Stimulated activated CD4-positive, alpha-beta T cell treated with anti-CD3 and anti-CD28 coated beads, Interleukin-12 subunit alpha, Interleukin-12 subunit beta, amount 100 ng/mL, for 24 hours (primary cell): ENCODE data around the gene ABCC1.
A peak's percentile ranks its signal among the peaks of the same experiment; 100 is the strongest.
"Not testable (repeated sequence)": the region's sequence is repeated elsewhere in the genome, so short reads cannot be mapped to it uniquely, and the experiment has no call there.

Experiments
- DNase-seq, 2 experiments: peaks; one replicate each; pipeline ENCODE4 v3.0.0-alpha.2; 2020; ENCODE audit warnings: low read depth in 2 of 2

ABCC1 gene

GRCh38 chr16:15949210-15950160 lies at the start of gene ABCC1:
Gene ABCC1 (plus strand): TSS chr16:15949616. CDS start chr16:15949752, 136 bp downstream.
- peak; percentile 30 to 41 for DNase-seq

GRCh38 chr16:15900357-15900756 lies 49.1 kb upstream of the ABCC1 start:
- no peak for DNase-seq

- no peak for DNase-seq
Measured at GRCh38 chr16:15900901-15901500, 48.4 kb upstream of the ABCC1 start.

GRCh38 chr16:15903960-15904359 lies 45.5 kb upstream of the ABCC1 start:
- DNase-seq: no peak

- DNase-seq: no peak
Measured at GRCh38 chr16:15906439-15906838, 43.0 kb upstream of the ABCC1 start.

- peak in 1 of 2 experiments; percentile 31 for DNase-seq
Measured at GRCh38 chr16:15907863-15908478, 41.4 kb upstream of the ABCC1 start.

- DNase-seq: no peak
Measured at GRCh38 chr16:15911198-15911597, 38.2 kb upstream of the ABCC1 start.

- no peak for DNase-seq
Measured at GRCh38 chr16:15913046-15913698, 36.2 kb upstream of the ABCC1 start.

GRCh38 chr16:15915555-15916081 lies 33.8 kb upstream of the ABCC1 start:
- no peak for DNase-seq

GRCh38 chr16:15916323-15916722 lies 33.1 kb upstream of the ABCC1 start:
- no peak for DNase-seq

- not testable (repeated sequence) for DNase-seq
Measured at GRCh38 chr16:15918314-15918713, 31.1 kb upstream of the ABCC1 start.

- no peak for DNase-seq
Measured at GRCh38 chr16:15919331-15919730, 30.1 kb upstream of the ABCC1 start.

GRCh38 chr16:15924996-15925395 lies 24.4 kb upstream of the ABCC1 start:
- no peak for DNase-seq

- DNase-seq: no peak
Measured at GRCh38 chr16:15925631-15926030, 23.8 kb upstream of the ABCC1 start.

GRCh38 chr16:15928261-15929104 lies 20.9 kb upstream of the ABCC1 start:
- DNase-seq: no peak

GRCh38 chr16:15932939-15933338 lies 16.5 kb upstream of the ABCC1 start:
- DNase-seq: no peak

GRCh38 chr16:15933781-15934180 lies 15.6 kb upstream of the ABCC1 start:
- no peak for DNase-seq

GRCh38 chr16:15934991-15935390 lies 14.4 kb upstream of the ABCC1 start:
- DNase-seq: no peak

- DNase-seq: not testable (repeated sequence)
Measured at GRCh38 chr16:15936809-15937208, 12.6 kb upstream of the ABCC1 start.

GRCh38 chr16:15942931-15943690 lies 6.3 kb upstream of the ABCC1 start:
- DNase-seq: no peak
